Gastrocnemius medialis (tissue), 4 donors: ENCODE results near the gene VEZF1. TPM values are rescaled to one million over a fixed set of nuclear protein-coding genes. Genes with fewer than 3 reads are reported as not detected.

Source experiments
- ATAC-seq, 2 donors: fragments of 150-250 bp; one replicate each; pipeline ENCODE4 v1.9.1; 2016
- DNase-seq, 2 donors: peaks; one replicate each; pipeline ENCODE4 v3.0.0-alpha.2; 2019
- H3K27ac ChIP-seq, 4 donors: fragments of 200-600 bp; sonication (generic); 1 replicate in 1 of 4; 2 replicates in 3 of 4; pipeline ENCODE4 v1.5.1; 2016 to 2018; ENCODE audit warnings: mild to moderate bottlenecking in 2 of 4, moderate library complexity in 1 of 4
- H3K27me3 ChIP-seq, 3 donors: fragments of 200-600 bp; sonication (generic) in 2 of 3; 1 replicate in 1 of 3; 2 replicates in 2 of 3; pipeline versions ENCODE4 v1.5.1 to v1.6.0; 2016 to 2019; ENCODE audit warnings: mild to moderate bottlenecking in 1 of 3, moderate library complexity in 1 of 3
- H3K36me3 ChIP-seq, 2 donors: fragments of 200-600 bp; sonication (generic) in 1 of 2; one replicate each; pipeline ENCODE4 v1.5.1; 2017 to 2018
- H3K4me1 ChIP-seq, 2 donors: fragments of 200-600 bp; sonication (generic) in 1 of 2; one replicate each; pipeline ENCODE4 v1.5.1; 2016 to 2017; ENCODE audit warnings: mild to moderate bottlenecking in 2 of 2
- H3K4me3 ChIP-seq, 4 donors: fragments of 200-600 bp; sonication (generic) in 3 of 4; 1 replicate in 1 of 4; 2 replicates in 3 of 4; pipeline ENCODE4 v1.5.1; 2016 to 2019; ENCODE audit warnings: mild to moderate bottlenecking in 2 of 4
- H3K9me3 ChIP-seq, 3 donors: fragments of 200-600 bp; sonication (generic) in 2 of 3; 1 replicate in 1 of 3; 2 replicates in 2 of 3; pipeline ENCODE4 v1.5.1; 2016 to 2019
- CTCF ChIP-seq, 5 experiments: fragments of 450-650 bp in 3 of 5; fragments of 200-600 bp in 2 of 5; sonication (generic) in 2 of 5; IDR thresholded peaks in 4 of 5; conservative IDR thresholded peaks in 1 of 5; 1 replicate in 4 of 5; 2 replicates in 1 of 5; pipeline ENCODE4 v1.5.1; 2016 to 2019; ENCODE audit warnings: antibody characterized with exemption in 5 of 5, mild to moderate bottlenecking in 3 of 5, moderate library complexity in 3 of 5
- POLR2A ChIP-seq, 2 donors: fragments of 450-650 bp; IDR thresholded peaks; one replicate each; pipeline ENCODE4 v1.6.1; 2017; ENCODE audit warnings: antibody characterized with exemption in 2 of 2, mild to moderate bottlenecking in 2 of 2, moderate library complexity in 2 of 2
- in situ Hi-C, 4 donors: fragments of 200-750 bp; cut with MboI; loops; one replicate each; pipeline versions ENCODE4 v1.15.0 to v1.8.0; 2017; ENCODE audit warnings: low sequenced_read_pairs in 4 of 4
- intact Hi-C: fragments of 100-400 bp; cut with DNase I; formaldehyde crosslinking; loops from one replicate; pipeline ENCODE4 v1.15.1; 2023; ENCODE audit warnings: low total_unique reads
- total RNA-seq, 4 donors: library from RNA; depleted of rRNA; stranded (reverse); fragments of >200 nt; gene quantifications; one replicate each; pipeline versions ENCODE4 v1.1.0 to v1.2.3, GENCODE V29; 2016

The VEZF1 gene
- total RNA-seq, 4 donors from 2014 or later, result 99.9 to 137 (median 106) TPM

DNA sequence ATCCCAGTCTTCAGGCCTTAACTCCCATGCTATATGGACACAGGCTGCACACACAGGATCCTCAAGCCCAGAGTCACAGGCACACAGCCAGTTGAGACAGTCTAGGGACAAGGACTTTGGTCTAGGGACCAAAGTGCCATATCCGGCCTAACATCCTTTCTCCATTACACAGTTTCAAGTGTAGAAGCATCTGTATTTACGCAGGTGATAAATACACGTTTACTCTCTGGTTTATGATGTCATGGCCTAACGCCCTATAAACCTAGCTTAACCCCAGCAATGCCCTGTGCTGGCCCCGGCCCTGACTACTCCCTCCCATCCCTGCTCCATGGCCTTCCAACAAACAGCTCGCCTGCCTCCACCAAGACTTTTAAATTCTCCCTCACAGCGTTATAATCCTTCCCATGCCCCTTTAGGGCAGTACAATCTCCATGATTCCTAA, 50.0 kb downstream of the VEZF1 start:
- Histone ChIP-seq H3K27me3 (no peaks in the 10 kb centered on the region), H3K4me1 (peaks cover 87 to 88% of the 10 kb centered on the region in 2 donors), H3K27ac (peak overlapping the region; percentile 85 to 94 (median 90)), H3K36me3 (no peaks in the 10 kb centered on the region), H3K9me3 (no peaks in the 10 kb centered on the region), H3K4me3 (no peak overlapping the region)
- DNase-seq, result no peak
- intact Hi-C loops, result no loop called here
- TF ChIP-seq CTCF (IDR thresholded peaks at IDR 0.05 in 4 of 5, conservative IDR thresholded peaks at IDR 0.05 in 1 of 5) (no peak), POLR2A (IDR thresholded peaks at IDR 0.05) (no peak)
- in situ Hi-C loops, result no loop called here
- ATAC-seq, result no peak

DNA sequence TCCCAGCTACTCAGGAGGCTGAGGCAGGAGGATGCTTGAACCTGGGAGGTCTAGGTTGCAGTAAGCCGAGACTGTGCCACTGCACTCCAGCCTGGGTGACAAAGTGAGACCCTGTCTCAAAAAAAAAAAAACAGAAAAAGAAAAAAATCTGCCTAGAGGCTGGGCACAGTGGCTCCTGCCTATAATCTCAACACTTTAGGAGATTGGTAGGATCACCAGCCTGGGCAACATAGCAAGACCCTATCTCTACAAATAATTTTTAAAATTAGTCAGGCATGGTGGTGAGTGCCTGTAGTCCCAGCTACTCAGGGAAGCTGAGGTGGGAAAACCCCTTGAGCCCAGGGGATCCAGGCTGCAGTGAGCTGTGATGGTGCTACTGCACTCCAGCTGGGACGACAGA, 50.6 kb downstream of the VEZF1 start:
- ATAC-seq (no peak), DNase-seq (no peak)
- intact Hi-C loops, result no loop called here
- H3K27ac ChIP-seq, result peak overlapping the region; percentile 85 to 94 (median 90)
- H3K36me3 ChIP-seq, result no peaks in the 10 kb centered on the region
- no peak for TF ChIP-seq CTCF (IDR thresholded peaks at IDR 0.05 in 4 of 5, conservative IDR thresholded peaks at IDR 0.05 in 1 of 5)
- no peak for TF ChIP-seq POLR2A (IDR thresholded peaks at IDR 0.05)
- no peaks in the 10 kb centered on the region for H3K27me3 ChIP-seq
- no peak overlapping the region for H3K4me3 ChIP-seq
- in situ Hi-C loops, result no loop called here
- H3K9me3 ChIP-seq, result no peaks in the 10 kb centered on the region
- H3K4me1 ChIP-seq, result peaks cover 90% of the 10 kb centered on the region in 2 donors

DNA sequence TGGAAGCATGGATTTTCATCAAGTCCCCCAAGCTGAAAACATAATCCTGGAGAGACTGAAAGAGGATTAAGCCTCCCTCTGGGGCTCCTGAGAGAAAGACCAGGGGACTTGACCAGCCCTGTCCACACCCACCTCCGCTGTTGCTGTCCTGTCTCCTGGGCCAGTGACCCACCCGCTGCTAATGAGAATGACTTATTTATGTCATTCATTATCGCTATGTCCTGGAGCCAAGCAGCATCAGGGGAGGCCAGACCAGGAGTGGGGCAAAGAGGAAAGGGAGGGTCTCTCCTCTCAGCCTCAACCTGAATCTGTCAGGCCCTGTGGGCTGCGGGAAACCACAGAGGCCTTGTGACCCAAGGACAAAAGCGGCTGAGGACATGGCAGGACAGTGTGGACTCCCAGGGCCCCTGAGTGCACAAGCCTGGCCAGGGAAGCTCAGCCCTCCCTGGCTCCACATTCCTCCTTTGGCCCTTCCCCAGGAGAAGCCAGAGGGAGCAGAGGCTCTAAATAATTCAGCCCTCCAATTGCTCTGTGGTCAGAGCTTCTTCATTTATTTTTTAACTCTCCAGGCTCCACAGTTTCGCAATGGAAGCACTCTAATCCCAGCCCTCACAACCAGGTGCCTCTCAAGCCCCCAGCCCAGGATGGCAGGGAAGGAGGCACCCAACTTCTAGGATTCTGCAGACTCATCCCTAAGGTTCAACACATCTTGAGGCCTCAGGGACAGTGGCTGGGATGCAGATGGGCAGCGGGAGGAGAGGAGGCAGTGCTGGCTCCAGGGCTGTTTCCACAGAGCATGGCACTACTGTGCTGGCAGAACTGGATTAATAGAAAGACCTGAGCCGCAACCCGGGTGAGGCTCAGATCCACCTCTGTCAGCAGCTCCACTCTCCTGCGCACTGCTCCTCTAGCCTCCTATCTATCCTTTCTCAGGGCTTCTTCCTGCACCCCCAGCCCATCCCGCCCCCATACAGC, 51.9 kb downstream of the VEZF1 start:
- intact Hi-C loops, result no loop called here
- TF ChIP-seq CTCF (IDR thresholded peaks at IDR 0.05 in 4 of 5, conservative IDR thresholded peaks at IDR 0.05 in 1 of 5), result no peak
- no peak for TF ChIP-seq POLR2A (IDR thresholded peaks at IDR 0.05)

DNA sequence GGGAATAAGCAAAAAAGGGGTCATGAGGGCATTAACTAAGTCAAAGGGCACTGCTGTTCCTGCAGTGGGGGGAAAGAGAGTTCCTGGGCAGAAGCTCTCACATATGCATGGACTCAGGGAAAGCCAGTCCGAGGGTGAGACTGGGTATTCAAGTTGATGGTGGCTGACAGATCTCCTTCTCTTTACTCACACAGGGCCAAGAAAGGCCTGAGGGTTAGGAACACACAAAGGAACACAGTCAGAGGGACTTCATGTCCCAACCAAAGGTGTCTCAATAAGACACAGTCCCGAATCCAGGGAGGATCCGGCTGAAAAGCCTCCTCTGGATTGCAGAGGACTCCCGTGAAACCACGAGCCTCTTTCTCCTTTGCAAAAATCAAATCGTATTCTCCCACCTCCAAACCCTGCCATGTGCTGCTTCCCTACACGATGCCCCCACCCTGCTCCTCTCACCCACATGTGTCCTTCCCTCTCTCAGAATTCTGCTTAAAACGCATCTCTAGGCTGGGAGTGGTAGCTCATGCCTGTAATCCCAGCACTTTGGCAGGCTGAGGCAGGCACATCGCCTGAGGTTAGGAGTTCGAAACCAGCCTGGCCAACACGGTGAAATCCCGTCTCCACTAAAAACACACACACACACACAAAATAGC, 56.4 kb downstream of the VEZF1 start:
- no peaks in the 10 kb centered on the region for H3K9me3 ChIP-seq
- H3K36me3 ChIP-seq, result no peaks in the 10 kb centered on the region
- no peaks in the 10 kb centered on the region for H3K27me3 ChIP-seq
- intact Hi-C loops (no loop called here), in situ Hi-C loops (no loop called here)
- ATAC-seq (peak; percentile 32 to 48), DNase-seq (no peak)
- peak overlapping the region; percentile 69 to 87 (median 78) for H3K27ac ChIP-seq
- TF ChIP-seq CTCF (IDR thresholded peaks at IDR 0.05 in 4 of 5, conservative IDR thresholded peaks at IDR 0.05 in 1 of 5), result no peak
- TF ChIP-seq POLR2A (IDR thresholded peaks at IDR 0.05), result no peak
- H3K4me1 ChIP-seq, result peaks cover 83 to 93% of the 10 kb centered on the region in 2 donors
- H3K4me3 ChIP-seq, result no peak overlapping the region

More for the DNA sequence above, 51.9 kb downstream of the VEZF1 start:
- peak overlapping the region; percentile 85 to 94 (median 90) for H3K27ac ChIP-seq
- peak; percentile 50 to 81 for DNase-seq
- H3K9me3 ChIP-seq, result no peaks in the 10 kb centered on the region
- no peaks in the 10 kb centered on the region for H3K36me3 ChIP-seq
- in situ Hi-C loops, result no loop called here
- peak; percentile 16 to 53 for ATAC-seq
- peaks cover 90% of the 10 kb centered on the region in 2 donors for H3K4me1 ChIP-seq
- no peak overlapping the region for H3K4me3 ChIP-seq
- H3K27me3 ChIP-seq, result no peaks in the 10 kb centered on the region
